Vein endothelial cell (primary cell): ENCODE results near the gene SRXN1. TPM values are rescaled to one million over a fixed set of nuclear protein-coding genes. Genes with fewer than 3 reads are reported as not detected.

Source experiments
- total RNA-seq: library from RNA; depleted of rRNA; stranded (reverse); fragments of >200 nt; gene quantifications from 2 replicates; pipeline ENCODE4 v1.2.3, GENCODE V29; 2012

The SRXN1 gene
- total RNA-seq = 43.9 and 52.3 TPM in 2 replicates

DNA sequence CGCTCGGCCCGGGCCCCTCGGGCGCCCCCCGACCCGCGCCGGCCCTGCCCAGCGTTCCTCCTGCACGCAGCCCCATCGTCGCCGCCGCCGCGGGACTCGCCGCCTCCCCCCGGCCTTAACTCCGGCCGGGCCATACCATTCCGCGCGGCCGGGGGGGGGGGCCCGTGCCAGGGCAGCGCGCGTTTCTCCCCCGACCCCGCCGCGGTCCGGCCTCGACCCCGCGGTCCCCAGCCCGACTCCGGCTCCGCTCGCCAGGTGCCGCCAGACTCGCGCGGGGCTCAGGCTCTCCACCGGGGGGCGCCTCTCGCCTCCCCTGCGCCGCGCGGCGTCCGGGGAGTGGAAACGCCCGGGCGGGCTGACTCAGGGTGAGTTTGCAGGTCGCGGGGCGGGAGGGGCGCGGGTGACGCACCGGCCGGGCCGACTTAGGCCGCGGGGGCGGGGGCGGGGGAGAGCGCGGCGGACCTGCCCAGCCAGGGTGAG, at the start of gene SRXN1:
TSS of gene SRXN1 (minus strand) at position 91 of the 480 bp plus-strand sequence. CDS start at position 76, 15 bp downstream.

DNA sequence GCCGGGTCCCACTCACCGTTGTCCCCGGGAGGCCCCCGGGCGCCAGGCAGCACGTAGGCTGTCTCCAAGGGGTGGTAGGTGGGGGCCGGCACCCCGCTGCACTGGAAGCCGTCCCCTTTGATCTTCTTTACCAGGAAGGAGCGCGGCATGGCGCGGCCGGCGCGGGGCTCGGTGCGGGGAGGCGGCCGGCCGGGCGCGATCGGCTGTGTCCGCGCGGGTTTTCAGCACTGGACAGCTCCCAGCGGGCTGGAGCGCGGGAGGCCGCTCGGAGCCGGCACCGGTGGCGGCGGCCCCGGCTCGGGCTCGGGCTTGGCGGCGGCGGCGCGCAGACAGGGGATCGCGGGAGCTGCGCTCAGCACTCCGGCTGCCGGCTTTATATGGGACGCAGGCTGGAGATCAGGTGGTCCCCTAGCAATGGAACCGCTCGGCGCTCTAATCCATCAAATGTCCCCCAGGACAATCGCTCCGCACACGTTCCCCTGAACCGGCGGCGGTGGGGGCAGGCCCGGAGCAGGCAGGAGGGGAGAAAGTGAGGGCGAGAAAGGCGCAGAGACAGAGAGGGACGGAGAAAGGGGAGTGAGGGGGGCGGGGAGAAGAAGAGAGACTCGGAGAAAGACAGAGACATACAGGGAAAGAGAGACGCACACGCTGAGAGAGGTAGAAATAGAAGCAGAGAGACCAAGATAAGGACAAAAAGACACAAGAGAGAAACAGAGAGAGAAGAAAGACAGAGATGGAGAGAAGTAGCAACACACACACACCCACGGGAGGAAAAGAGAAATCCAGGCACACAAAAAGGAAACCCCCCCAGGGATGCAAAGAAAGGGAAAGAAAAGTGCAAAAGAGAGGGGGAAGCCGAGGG, 22.7 kb upstream of the SRXN1 start, which contains the start of gene SCRT2:
TSS of gene SCRT2 (minus strand) at position 350 of the 862 bp plus-strand sequence. CDS start at position 149, 201 bp downstream.

DNA sequence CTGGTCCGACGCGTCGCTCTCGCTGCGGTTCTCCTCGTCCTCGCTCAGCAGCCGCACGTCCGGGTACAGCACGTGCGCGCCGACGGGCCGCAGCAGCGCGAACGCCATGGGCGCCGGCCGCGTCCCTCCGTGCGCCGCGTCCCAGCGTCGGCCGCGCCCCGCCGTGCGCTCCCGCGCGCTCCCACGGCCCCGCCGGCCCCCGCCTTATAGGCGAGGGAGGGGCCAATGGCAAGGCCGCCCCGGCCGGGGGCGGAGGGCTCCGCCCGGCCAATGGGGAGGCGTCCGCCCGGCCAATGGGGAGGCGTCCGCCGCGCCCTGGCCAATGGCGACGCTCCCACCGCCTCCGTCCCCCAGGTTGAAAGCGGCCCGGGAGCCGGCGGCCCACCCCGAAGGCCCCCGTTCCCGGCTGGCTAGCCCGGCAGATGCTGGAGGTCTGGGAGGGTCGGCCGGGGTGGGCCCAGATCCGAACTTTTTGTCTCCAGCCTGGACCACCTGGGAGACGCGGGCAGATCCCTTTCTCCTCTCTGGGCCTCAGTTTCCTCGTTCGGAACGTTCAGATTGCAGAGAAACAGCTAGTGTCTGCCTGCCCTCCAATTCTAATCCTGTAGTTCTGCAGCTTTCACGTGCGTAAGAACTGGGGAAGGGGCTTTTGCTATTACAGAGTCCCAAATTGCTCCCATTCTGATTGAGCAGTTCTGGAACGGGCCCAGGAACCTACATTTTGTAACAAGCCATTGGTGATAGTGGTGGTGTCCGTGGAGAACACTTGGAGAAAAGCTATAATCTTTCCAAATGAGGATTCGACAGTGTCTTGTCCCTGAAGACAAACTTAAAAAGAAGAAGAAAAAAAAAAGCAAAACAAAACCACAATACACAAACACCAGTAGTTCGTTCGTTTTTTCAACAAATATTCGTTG, 42.6 kb downstream of the SRXN1 start, which contains the start of gene TCF15:
TSS of gene TCF15 (minus strand) at position 180 of the 917 bp plus-strand sequence. CDS start at position 108, 72 bp downstream.

Other genes starting within 250 kb of the SRXN1 start
- 61.2 and 93.7 TPM in 2 replicates for gene RBCK1, start 244.9 kb downstream of the SRXN1 start, total RNA-seq
- 33.3 and 34.2 TPM in 2 replicates for gene TBC1D20, start 190.7 kb downstream of the SRXN1 start, total RNA-seq
- gene CSNK2A1, start 109.4 kb downstream of the SRXN1 start, total RNA-seq = 118 and 171 TPM in 2 replicates
- 0.57 and 0.65 TPM in 2 replicates for gene TCF15, start 42.9 kb downstream of the SRXN1 start, total RNA-seq
- not detected in 2 replicates for gene SCRT2, start 22.6 kb upstream of the SRXN1 start, total RNA-seq
- gene SLC52A3, start 115.3 kb upstream of the SRXN1 start, total RNA-seq = under 0.01 and 0.10 TPM in 2 replicates
- gene FAM110A, start 180.5 kb upstream of the SRXN1 start, total RNA-seq = 3.5 and 4.9 TPM in 2 replicates